Measurements from ENCODE around the gene KLHL41. TPM values are rescaled to one million over a fixed set of nuclear protein-coding genes. Genes with fewer than 3 reads are reported as not detected.
"Not testable (repeated sequence)": the region's sequence is repeated elsewhere in the genome, so short reads cannot be mapped to it uniquely, and the experiment has no call there.

The KLHL41 gene
- total RNA-seq, 2 donors from 2014 or later, result not detected

- Mint-ChIP-seq H3K36me3 (ENCODE audit: low read depth) (no peaks in the 10 kb centered on the region), H3K4me3 (no peak overlapping the region), H3K27me3 (no peaks in the 10 kb centered on the region), H3K4me1 (no peaks in the 10 kb centered on the region), H3K27ac (peak overlapping the region; percentile 41)
- no peaks in the 10 kb centered on the region for H3K9me3 ChIP-seq (ENCODE audit: control insufficient read depth, low read length, poor library complexity, severe bottlenecking)
- DNase-seq (no peak), ATAC-seq (no peak)
Measured at GRCh38 chr2:169562519-169562918, 53.0 kb downstream of the KLHL41 start.

- H3K9me3 ChIP-seq (ENCODE audit: control insufficient read depth, low read length, poor library complexity, severe bottlenecking), result no peaks in the 10 kb centered on the region
- H3K4me3 Mint-ChIP-seq, result no peak overlapping the region
- DNase-seq, result no peak
- no peak overlapping the region for H3K27ac Mint-ChIP-seq
- no peak for ATAC-seq
- no peaks in the 10 kb centered on the region for H3K27me3 Mint-ChIP-seq
- H3K36me3 Mint-ChIP-seq (ENCODE audit: low read depth), result peaks cover 2% of the 10 kb centered on the region
- H3K4me1 Mint-ChIP-seq, result peaks cover 7% of the 10 kb centered on the region
Measured at GRCh38 chr2:169565686-169566085, 56.2 kb downstream of the KLHL41 start.

GRCh38 chr2:169569948-169570347 lies 60.4 kb downstream of the KLHL41 start:
- DNase-seq (no peak), ATAC-seq (no peak)
- Mint-ChIP-seq H3K27ac (peak overlapping the region; percentile 80), H3K4me3 (no peak overlapping the region), H3K27me3 (no peaks in the 10 kb centered on the region), H3K36me3 (ENCODE audit: low read depth) (peaks cover 4% of the 10 kb centered on the region), H3K4me1 (peaks cover 19% of the 10 kb centered on the region)
- H3K9me3 ChIP-seq (ENCODE audit: control insufficient read depth, low read length, poor library complexity, severe bottlenecking), result no peaks in the 10 kb centered on the region

GRCh38 chr2:169570752-169571151 lies 61.2 kb downstream of the KLHL41 start:
- not testable (repeated sequence) for DNase-seq; H3K36me3 Mint-ChIP-seq (ENCODE audit: low read depth); H3K27me3 Mint-ChIP-seq; ATAC-seq; H3K4me3 Mint-ChIP-seq; H3K9me3 ChIP-seq (ENCODE audit: control insufficient read depth, low read length, poor library complexity, severe bottlenecking)
- Mint-ChIP-seq H3K27ac (peak overlapping the region; percentile 80), H3K4me1 (peaks cover 19% of the 10 kb centered on the region)

- no peaks in the 10 kb centered on the region for H3K9me3 ChIP-seq (ENCODE audit: control insufficient read depth, low read length, poor library complexity, severe bottlenecking)
- ATAC-seq (no peak), DNase-seq (no peak)
- no peaks in the 10 kb centered on the region for H3K27me3 Mint-ChIP-seq
- H3K4me3 Mint-ChIP-seq, result no peak overlapping the region
- H3K27ac Mint-ChIP-seq, result no peak overlapping the region
- peaks cover 4% of the 10 kb centered on the region for H3K36me3 Mint-ChIP-seq (ENCODE audit: low read depth)
- peaks cover 19% of the 10 kb centered on the region for H3K4me1 Mint-ChIP-seq
Measured at GRCh38 chr2:169571571-169571970, 62.1 kb downstream of the KLHL41 start.

- H3K27me3 Mint-ChIP-seq, result no peaks in the 10 kb centered on the region
- no peak for DNase-seq
- H3K4me1 Mint-ChIP-seq, result peaks cover 19% of the 10 kb centered on the region
Measured at GRCh38 chr2:169572189-169572588, 62.7 kb downstream of the KLHL41 start.

GRCh38 chr2:169572821-169573159 lies 63.3 kb downstream of the KLHL41 start:
- DNase-seq (no peak), ATAC-seq (no peak)
- Mint-ChIP-seq H3K36me3 (ENCODE audit: low read depth) (peaks cover 2% of the 10 kb centered on the region), H3K27me3 (no peaks in the 10 kb centered on the region), H3K4me3 (peak overlapping the region; percentile 96), H3K4me1 (peaks cover 19% of the 10 kb centered on the region), H3K27ac (peak overlapping the region; percentile 96)
- no peaks in the 10 kb centered on the region for H3K9me3 ChIP-seq (ENCODE audit: control insufficient read depth, low read length, poor library complexity, severe bottlenecking)

More at GRCh38 chr2:169572189-169572588, 62.7 kb downstream of the KLHL41 start:
- Mint-ChIP-seq H3K4me3 (no peak overlapping the region), H3K27ac (no peak overlapping the region), H3K36me3 (ENCODE audit: low read depth) (peaks cover 4% of the 10 kb centered on the region)
- ATAC-seq, result no peak
- H3K9me3 ChIP-seq (ENCODE audit: control insufficient read depth, low read length, poor library complexity, severe bottlenecking), result no peaks in the 10 kb centered on the region

- no peaks in the 10 kb centered on the region for H3K9me3 ChIP-seq (ENCODE audit: control insufficient read depth, low read length, poor library complexity, severe bottlenecking)
- peaks cover 16% of the 10 kb centered on the region for H3K4me1 Mint-ChIP-seq
- DNase-seq (peak; percentile 68 to 79 (median 72)), ATAC-seq (peak; percentile 100)
- H3K4me3 Mint-ChIP-seq, result peak within 1 kb of the TSS; percentile 96
- H3K27ac Mint-ChIP-seq, result peak within 1 kb of the TSS; percentile 96
- H3K36me3 Mint-ChIP-seq (ENCODE audit: low read depth), result peaks cover 2% of the 10 kb centered on the region
- no peaks in the 10 kb centered on the region for H3K27me3 Mint-ChIP-seq
Measured at GRCh38 chr2:169573160-169573973, 63.9 kb downstream of the KLHL41 start, which contains the start of gene FASTKD1. Gene FASTKD1, minus strand, starts transcription at chr2:169573865. Its CDS starts 1,836 bp downstream, at chr2:169572029.

GRCh38 chr2:169573974-169574299 lies 64.4 kb downstream of the KLHL41 start:
- Mint-ChIP-seq H3K27ac (peak overlapping the region; percentile 96), H3K27me3 (no peaks in the 10 kb centered on the region), H3K4me3 (peak overlapping the region; percentile 96), H3K4me1 (peaks cover 15% of the 10 kb centered on the region), H3K36me3 (ENCODE audit: low read depth) (peaks cover 2% of the 10 kb centered on the region)
- H3K9me3 ChIP-seq (ENCODE audit: control insufficient read depth, low read length, poor library complexity, severe bottlenecking), result no peaks in the 10 kb centered on the region
- DNase-seq (no peak), ATAC-seq (no peak)

- H3K4me1 Mint-ChIP-seq, result peaks cover 15% of the 10 kb centered on the region
- not testable (repeated sequence) for H3K4me3 Mint-ChIP-seq; H3K27me3 Mint-ChIP-seq; ATAC-seq; DNase-seq; H3K9me3 ChIP-seq (ENCODE audit: control insufficient read depth, low read length, poor library complexity, severe bottlenecking); H3K27ac Mint-ChIP-seq; H3K36me3 Mint-ChIP-seq (ENCODE audit: low read depth)
Measured at GRCh38 chr2:169574539-169574938, 65.0 kb downstream of the KLHL41 start.

- H3K9me3 ChIP-seq (ENCODE audit: control insufficient read depth, low read length, poor library complexity, severe bottlenecking); DNase-seq; H3K27me3 Mint-ChIP-seq; ATAC-seq; H3K27ac Mint-ChIP-seq; H3K4me3 Mint-ChIP-seq; H3K36me3 Mint-ChIP-seq (ENCODE audit: low read depth): not testable (repeated sequence)
- H3K4me1 Mint-ChIP-seq, result peaks cover 13% of the 10 kb centered on the region
Measured at GRCh38 chr2:169575264-169575663, 65.8 kb downstream of the KLHL41 start.

Other genes starting within 250 kb of the KLHL41 start
- gene LRP2, start 147.2 kb upstream of the KLHL41 start, total RNA-seq, result not detected
- 1 to 10 TPM; 2.0 to 2.9 TPM for gene BBS5, start 30.2 kb upstream of the KLHL41 start, total RNA-seq
- 10 to 100 TPM; 15.6 to 18.4 TPM for gene FASTKD1, start 64.2 kb downstream of the KLHL41 start, total RNA-seq
- gene PPIG, start 74.6 kb downstream of the KLHL41 start, total RNA-seq, result 10 to 100 TPM; 64.3 to 66.0 TPM
- 1 to 10 TPM; 1.6 to 3.7 TPM for gene CFAP210, start 184.7 kb downstream of the KLHL41 start, total RNA-seq
- gene PHOSPHO2, start 184.8 kb downstream of the KLHL41 start, total RNA-seq, result 1 to 10 TPM; 3.8 to 4.2 TPM
- gene KLHL23, start 224.1 kb downstream of the KLHL41 start, total RNA-seq, result under 1 TPM; 0.37 to 0.60 TPM